GM19099 (cell line): Measurements from ENCODE around the gene MRNIP.

Source experiments
- POLR2A ChIP-seq: IDR thresholded peaks from 3 replicates; pipeline ENCODE4 v1.6.1; 2011; ENCODE audit warnings: low read depth; ENCODE audit not compliant: insufficient read length; ENCODE audit errors: extremely low read depth

The MRNIP gene

DNA sequence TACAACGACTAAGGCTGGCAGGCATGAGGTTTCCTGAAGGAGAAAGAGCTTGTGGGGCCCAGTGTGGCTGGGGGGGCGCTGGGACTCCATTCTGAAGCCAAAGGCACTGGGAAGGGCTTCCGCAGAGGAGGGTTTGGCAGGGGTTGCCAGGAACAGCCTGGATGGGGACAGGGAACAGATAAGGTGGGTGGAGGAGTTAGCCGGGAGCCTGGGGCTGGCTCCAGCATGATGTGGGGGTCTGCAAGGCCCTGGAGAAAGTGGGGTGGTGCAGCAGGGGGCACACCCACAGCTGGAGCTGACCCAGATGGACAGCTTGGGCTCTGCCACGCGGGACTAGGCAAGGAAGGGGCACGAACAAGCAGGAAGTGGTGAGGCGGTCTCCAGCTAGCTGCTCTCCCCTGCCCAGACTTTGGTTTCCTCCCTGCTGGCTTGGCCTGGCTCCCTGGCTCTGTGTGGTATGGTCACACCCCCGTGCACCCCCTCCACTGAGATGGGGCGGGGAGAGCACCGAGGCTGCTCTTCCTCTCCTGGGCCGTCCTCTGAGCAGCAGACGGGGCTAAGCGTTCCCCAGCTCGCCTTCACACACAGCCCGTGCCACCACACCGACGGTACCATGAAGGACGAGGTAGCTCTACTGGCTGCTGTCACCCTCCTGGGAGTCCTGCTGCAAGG, 65.0 kb downstream of the MRNIP start, which contains the start of gene LTC4S:
TSS of gene LTC4S (plus strand) at position 519 of the 672 bp plus-strand sequence. CDS start at position 614, 95 bp downstream.
- TF ChIP-seq POLR2A, result no peak

DNA sequence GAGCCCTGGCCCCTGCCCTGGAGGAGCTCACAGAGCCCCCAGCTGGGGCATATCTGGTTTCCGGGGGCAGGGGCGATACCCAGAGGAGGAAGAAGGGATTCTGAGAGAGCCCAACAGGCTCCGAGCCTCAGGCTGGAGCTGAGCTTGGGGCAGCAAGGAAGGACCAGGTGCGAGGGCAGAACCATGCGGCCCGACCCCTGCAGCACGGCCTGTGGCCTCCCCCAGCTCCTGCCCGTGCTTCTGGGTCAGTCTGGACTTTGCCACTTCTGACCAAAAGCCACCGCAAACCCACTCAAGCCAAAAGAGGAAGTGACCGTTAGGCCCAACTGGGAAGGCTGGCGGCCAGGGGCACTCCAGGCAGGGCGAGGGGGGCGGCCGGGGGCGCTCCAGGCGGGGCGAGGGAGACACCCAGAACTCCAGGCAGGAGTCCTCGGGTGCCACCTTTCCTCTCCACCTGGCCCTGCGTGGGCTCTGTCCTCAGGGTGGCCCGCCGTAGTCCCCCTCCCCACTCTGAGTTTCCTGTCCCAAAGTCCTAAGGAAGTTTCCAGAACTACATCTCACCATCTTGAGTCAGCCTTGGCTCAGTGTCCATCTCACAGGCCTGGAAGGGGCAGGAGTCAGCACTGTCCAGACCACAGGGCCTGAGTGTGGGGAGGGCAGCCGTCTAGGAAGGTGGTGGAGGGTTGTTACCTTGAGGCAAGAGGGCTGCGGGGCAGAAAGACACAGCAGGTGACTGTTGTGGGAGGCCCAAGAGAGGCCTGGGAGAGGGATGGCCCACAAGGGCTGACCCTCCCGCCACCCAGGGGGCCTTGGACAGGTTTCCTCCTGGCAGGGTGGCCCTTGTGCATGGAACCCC, 65.8 kb downstream of the MRNIP start:
- TF ChIP-seq POLR2A, result no peak

DNA sequence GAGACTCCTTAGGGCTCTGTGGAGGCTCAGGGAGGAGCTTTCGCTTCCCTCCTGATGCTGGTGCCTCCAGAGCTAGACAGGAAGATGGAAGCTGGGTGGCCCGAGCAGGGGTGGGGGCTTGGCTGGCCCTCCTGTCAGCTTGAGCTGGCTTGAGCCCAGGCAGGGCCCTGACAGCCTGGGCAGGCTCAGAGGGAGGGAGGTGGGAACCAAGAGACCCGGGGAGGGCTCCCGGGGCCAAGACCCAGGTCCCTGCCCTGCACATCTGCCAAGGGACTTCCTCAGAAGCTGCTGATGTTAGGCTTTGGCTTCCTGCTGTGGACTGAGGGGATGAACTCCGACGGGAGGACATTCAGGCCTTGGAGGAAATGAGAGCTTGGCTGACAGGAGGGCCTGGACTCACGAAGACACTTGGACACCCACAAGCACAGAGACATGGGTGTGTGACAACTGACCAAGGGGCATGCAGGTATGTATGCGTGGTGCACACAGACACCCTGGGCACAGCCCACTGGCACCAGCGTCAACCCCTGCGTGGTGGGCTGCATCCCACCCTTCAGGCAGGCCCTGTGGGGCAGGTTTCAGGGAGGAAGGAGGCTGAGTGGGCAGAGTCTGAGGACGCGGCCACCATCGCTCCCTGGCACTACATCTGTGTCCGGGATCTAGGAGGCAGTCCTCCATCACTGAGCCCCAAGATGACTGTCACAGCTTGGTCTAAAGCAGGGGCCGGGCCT, 66.6 kb downstream of the MRNIP start:
- no peak for TF ChIP-seq POLR2A

DNA sequence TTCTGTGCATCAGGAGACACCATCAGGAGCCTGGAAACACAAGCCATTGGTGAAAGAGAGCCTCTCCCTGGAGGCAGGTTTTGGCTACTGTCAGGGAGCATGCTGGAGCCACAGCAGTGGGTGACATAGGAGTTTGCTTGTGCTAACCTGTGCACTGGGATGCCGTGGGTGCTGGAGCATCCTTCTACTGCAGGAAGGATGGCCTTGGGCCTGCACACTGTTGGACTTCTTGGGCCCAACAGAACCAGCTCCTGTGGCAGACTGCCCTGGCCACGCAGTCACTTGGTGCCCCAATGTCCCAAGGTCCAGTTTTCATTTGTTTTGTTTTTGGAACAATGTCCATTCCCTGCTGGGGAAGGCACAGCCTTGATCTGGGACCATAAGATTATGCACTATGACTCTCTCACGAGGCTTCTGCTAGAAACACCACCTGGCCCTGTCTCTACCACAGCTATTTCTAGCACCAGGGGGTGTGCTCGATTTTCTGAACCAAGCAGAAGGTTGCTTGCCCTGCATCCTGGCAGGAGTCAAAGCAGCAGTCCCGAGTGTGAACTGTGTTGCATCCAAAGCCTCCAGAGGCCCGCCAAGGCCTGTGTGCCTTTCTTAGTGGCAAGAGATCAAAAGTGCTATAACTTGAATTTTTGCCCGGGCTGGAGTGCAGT, 70.3 kb downstream of the MRNIP start:
- TF ChIP-seq POLR2A, result no peak
